Measurements from ENCODE around the gene PIGT.
"Not testable (repeated sequence)": the region's sequence is repeated elsewhere in the genome, so short reads cannot be mapped to it uniquely, and the experiment has no call there.

Gene PIGT

GRCh38 chr20:45467172-45467571 is 51.2 kb downstream of the PIGT start:
- no peak for DNase-seq

- no peak for DNase-seq
These were observed 51.9 kb downstream of the PIGT start for GRCh38 chr20:45467861-45468260.

- DNase-seq: no peak
These were observed 53.7 kb downstream of the PIGT start, which contains the start of gene WFDC2 for GRCh38 chr20:45469336-45470261. Gene WFDC2 (plus strand): TSS chr20:45469753. CDS start chr20:45469782, 29 bp downstream.

- no peak for DNase-seq
These were observed 54.5 kb downstream of the PIGT start for GRCh38 chr20:45470262-45470931.

- DNase-seq: no peak
These were observed 55.0 kb downstream of the PIGT start for GRCh38 chr20:45470937-45471336.

GRCh38 chr20:45472286-45472685 is 56.3 kb downstream of the PIGT start:
- not testable (repeated sequence) for DNase-seq
